ENCODE measurements around the gene G0S2.

DNA sequence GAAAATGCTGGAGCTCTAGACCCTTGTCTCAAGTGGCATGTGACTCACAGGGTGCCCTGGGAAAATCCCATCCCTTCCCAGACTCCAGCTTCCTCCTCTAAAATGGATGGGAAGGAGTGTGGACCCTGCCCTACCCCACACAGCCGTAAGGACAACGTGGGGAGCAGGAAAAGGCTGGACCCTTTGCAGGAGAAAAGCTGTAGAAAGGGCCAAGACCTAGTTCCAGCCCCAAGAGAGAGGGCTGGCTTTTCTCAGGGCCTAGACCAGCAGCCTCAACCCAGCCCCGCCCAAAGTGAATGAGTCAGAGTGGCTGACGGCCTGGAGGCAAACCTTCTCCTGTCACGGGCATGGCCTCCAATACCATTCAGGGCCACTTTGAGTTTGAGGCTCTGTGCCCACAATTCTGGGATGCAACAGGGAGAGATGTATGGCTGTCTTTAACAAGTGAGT lies 24.0 kb upstream of the G0S2 start:
- TF ChIP-seq CTCF (IDR thresholded peaks at IDR 0.05) (no peak), POLR2A (IDR thresholded peaks at IDR 0.05) (no peak), POLR2AphosphoS5 (IDR thresholded peaks at IDR 0.05; ENCODE audit: insufficient read depth in 1 of 2, low read depth in 1 of 2) (peak; percentile 23 to 34)
